ENCODE data around the gene RAP1GAP.
"Not testable (repeated sequence)": the region's sequence is repeated elsewhere in the genome, so short reads cannot be mapped to it uniquely, and the experiment has no call there.

Gene RAP1GAP

DNA sequence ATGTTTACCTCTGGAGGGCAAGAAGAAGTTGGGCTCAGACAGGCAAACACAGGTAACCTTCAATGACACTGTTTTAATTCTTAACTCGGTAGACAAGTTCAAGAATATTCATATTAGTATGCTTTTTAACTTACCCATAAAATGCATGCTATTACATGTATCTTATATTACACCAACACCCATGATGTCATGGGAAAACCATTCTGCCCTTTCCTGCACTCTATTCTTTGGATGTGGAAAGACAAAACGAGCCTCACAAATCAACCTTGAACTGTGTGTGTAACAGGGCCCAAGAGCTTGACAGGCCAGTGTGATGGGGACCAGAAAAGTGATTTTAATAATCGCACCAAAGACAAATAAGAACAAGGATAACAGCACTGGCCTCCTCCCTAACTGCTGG lies 22.6 kb upstream of the RAP1GAP start:
- no peaks in the 10 kb centered on the region for H3K9me3 Mint-ChIP-seq
- ATAC-seq (ENCODE audit: low read depth): no peak
- no peaks in the 10 kb centered on the region for H3K27me3 Mint-ChIP-seq
- DNase-seq (ENCODE audit: low spot score in 2 of 2): no peak
- H3K27ac Mint-ChIP-seq: no peak overlapping the region
- peaks cover 41% of the 10 kb centered on the region for H3K36me3 Mint-ChIP-seq
- no peak overlapping the region for H3K4me3 Mint-ChIP-seq
- H3K4me1 Mint-ChIP-seq: no peaks in the 10 kb centered on the region

DNA sequence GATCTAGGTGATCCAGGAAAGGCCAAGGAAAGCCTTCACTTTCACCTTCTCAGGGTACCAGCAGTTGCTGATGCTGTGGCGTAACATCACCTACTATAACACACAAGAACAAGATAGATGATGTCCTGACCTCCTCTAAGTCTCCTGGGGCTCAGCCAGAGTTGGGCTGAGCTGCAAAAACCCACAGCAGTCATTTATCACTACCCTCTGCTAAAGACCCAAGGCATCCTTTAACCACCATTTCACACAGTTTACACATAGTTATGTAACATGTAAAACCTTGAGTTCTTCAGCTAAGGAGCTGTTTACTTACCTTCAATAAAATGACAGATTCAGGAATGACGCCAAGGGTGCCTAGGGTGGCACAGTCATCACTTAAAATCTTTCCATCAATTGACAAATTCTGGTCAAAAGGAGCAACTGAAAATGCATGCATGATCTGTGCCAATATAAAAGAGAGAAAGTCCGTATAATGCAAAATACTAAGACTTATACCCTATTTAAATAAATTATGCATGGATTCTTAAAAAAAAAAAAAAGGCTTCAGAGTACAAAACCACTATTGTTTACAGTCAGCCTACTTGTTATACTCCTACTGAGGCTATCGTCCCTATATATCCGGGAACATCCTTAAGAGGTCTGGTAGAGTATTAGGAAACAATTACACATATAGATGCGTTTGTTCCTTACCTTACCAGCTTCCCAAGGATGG lies 20.7 kb upstream of the RAP1GAP start:
- ATAC-seq (ENCODE audit: low read depth) (no peak), DNase-seq (ENCODE audit: low spot score in 2 of 2) (no peak)
- no peaks in the 10 kb centered on the region for H3K4me1 Mint-ChIP-seq
- no peaks in the 10 kb centered on the region for H3K27me3 Mint-ChIP-seq
- no peak overlapping the region for H3K27ac Mint-ChIP-seq
- H3K4me3 Mint-ChIP-seq: no peak overlapping the region
- peaks cover 51% of the 10 kb centered on the region for H3K36me3 Mint-ChIP-seq
- no peaks in the 10 kb centered on the region for H3K9me3 Mint-ChIP-seq

- ATAC-seq (ENCODE audit: low read depth): no peak
These were observed 17.9 kb upstream of the RAP1GAP start for GRCh38 chr1:21687081-21687529.

DNA sequence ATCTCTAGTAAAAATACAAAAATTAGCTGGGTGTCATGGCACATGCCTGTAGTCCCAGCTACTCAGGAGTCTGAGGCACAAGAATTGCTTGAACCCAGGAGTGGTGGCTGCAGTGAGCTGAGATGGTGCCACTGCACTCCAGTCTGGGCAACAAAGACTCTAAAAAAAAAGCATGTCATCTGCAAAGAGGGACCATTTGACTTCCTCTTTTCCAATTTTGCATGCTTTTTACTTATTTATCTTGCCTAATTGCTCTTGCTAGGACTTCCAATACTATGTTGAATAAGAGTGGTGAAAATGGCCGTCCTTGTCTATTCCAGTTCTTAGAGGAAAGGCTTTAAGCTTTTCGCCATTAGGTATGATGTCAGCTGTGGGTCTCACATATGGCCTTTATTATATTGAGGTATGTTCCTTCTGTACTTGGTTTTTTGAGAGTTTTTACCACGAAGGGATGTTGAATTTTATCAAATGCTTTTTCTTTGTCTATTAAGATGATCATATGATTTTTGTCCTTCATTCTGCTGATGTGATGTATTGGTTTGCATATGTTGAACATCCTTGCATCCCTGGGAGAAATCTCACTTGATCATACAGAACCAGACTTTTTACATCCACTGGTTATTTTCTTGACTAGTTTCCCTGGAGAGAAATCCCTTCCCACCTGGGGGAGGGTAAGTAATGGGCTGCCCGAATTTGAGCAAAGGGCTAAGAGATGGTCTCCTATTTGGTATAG lies 17.0 kb upstream of the RAP1GAP start:
- no peak overlapping the region for H3K4me3 Mint-ChIP-seq
- no peaks in the 10 kb centered on the region for H3K4me1 Mint-ChIP-seq
- DNase-seq (ENCODE audit: low spot score in 2 of 2) (no peak), ATAC-seq (ENCODE audit: low read depth) (no peak)
- no peaks in the 10 kb centered on the region for H3K27me3 Mint-ChIP-seq
- no peak overlapping the region for H3K27ac Mint-ChIP-seq
- H3K36me3 Mint-ChIP-seq: peaks cover 47% of the 10 kb centered on the region
- H3K9me3 Mint-ChIP-seq: no peaks in the 10 kb centered on the region

More at GRCh38 chr1:21687081-21687529, 17.9 kb upstream of the RAP1GAP start:
- DNase-seq (ENCODE audit: low spot score in 2 of 2): no peak
- H3K4me1 Mint-ChIP-seq: no peaks in the 10 kb centered on the region
- H3K9me3 Mint-ChIP-seq: no peaks in the 10 kb centered on the region
- H3K27ac Mint-ChIP-seq: no peak overlapping the region
- peaks cover 47% of the 10 kb centered on the region for H3K36me3 Mint-ChIP-seq
- no peaks in the 10 kb centered on the region for H3K27me3 Mint-ChIP-seq
- H3K4me3 Mint-ChIP-seq: no peak overlapping the region

DNA sequence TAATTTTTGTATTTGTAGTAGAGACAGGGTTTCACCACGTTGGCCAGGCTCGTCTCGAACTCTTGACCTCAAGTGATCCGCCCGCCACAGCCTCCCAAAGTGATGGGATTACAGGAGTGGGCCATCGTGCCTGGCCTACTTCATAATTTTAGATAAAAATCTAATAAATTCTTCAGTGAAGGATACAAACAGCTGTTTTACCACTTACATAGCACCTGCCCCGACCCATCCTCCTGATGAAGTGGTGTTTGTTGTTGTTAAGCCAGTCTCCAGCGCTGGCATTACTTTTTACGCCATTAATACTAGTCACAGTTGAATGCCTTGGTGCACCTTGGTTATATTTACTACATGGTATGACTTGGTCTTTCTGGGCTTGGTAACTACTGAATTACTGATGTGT lies 12.3 kb upstream of the RAP1GAP start:
- no peaks in the 10 kb centered on the region for H3K27me3 Mint-ChIP-seq
- H3K9me3 Mint-ChIP-seq: no peaks in the 10 kb centered on the region
- no peak overlapping the region for H3K27ac Mint-ChIP-seq
- no peak overlapping the region for H3K4me3 Mint-ChIP-seq
- ATAC-seq (ENCODE audit: low read depth) (no peak), DNase-seq (ENCODE audit: low spot score in 2 of 2) (no peak)
- H3K4me1 Mint-ChIP-seq: no peaks in the 10 kb centered on the region
- peaks cover 33% of the 10 kb centered on the region for H3K36me3 Mint-ChIP-seq

- peaks cover 29% of the 10 kb centered on the region for H3K36me3 Mint-ChIP-seq
- ATAC-seq (ENCODE audit: low read depth) (no peak), DNase-seq (ENCODE audit: low spot score in 2 of 2) (no peak)
- no peaks in the 10 kb centered on the region for H3K27me3 Mint-ChIP-seq
- no peaks in the 10 kb centered on the region for H3K9me3 Mint-ChIP-seq
- H3K4me3 Mint-ChIP-seq: no peak overlapping the region
- no peak overlapping the region for H3K27ac Mint-ChIP-seq
- H3K4me1 Mint-ChIP-seq: no peaks in the 10 kb centered on the region
These were observed 11.8 kb upstream of the RAP1GAP start for GRCh38 chr1:21680918-21681317.

GRCh38 chr1:21680381-21680780 lies 11.2 kb upstream of the RAP1GAP start:
- H3K4me3 Mint-ChIP-seq: no peak overlapping the region
- no peak overlapping the region for H3K27ac Mint-ChIP-seq
- no peaks in the 10 kb centered on the region for H3K27me3 Mint-ChIP-seq
- peaks cover 26% of the 10 kb centered on the region for H3K36me3 Mint-ChIP-seq
- ATAC-seq (ENCODE audit: low read depth) (no peak), DNase-seq (ENCODE audit: low spot score in 2 of 2) (no peak)
- H3K9me3 Mint-ChIP-seq: no peaks in the 10 kb centered on the region
- H3K4me1 Mint-ChIP-seq: no peaks in the 10 kb centered on the region

- DNase-seq (ENCODE audit: low spot score in 2 of 2): no peak
- Mint-ChIP-seq H3K9me3 (no peaks in the 10 kb centered on the region), H3K27ac (no peak overlapping the region), H3K4me1 (no peaks in the 10 kb centered on the region), H3K4me3 (no peak overlapping the region), H3K36me3 (peaks cover 13% of the 10 kb centered on the region), H3K27me3 (no peaks in the 10 kb centered on the region)
- ATAC-seq (ENCODE audit: low read depth): no peak
These were observed 8.0 kb upstream of the RAP1GAP start for GRCh38 chr1:21677168-21677567.

- Mint-ChIP-seq H3K4me1 (no peaks in the 10 kb centered on the region), H3K4me3 (no peak overlapping the region), H3K36me3 (peaks cover 7% of the 10 kb centered on the region), H3K27ac (no peak overlapping the region), H3K9me3 (no peaks in the 10 kb centered on the region), H3K27me3 (no peaks in the 10 kb centered on the region)
- ATAC-seq (ENCODE audit: low read depth): no peak
- DNase-seq (ENCODE audit: low spot score in 2 of 2): no peak
These were observed 5.8 kb upstream of the RAP1GAP start for GRCh38 chr1:21674957-21675356.

GRCh38 chr1:21673853-21674252 lies 4.7 kb upstream of the RAP1GAP start:
- not testable (repeated sequence) for H3K9me3 Mint-ChIP-seq; H3K27ac Mint-ChIP-seq; ATAC-seq (ENCODE audit: low read depth); DNase-seq (ENCODE audit: low spot score in 2 of 2); H3K36me3 Mint-ChIP-seq; H3K27me3 Mint-ChIP-seq; H3K4me3 Mint-ChIP-seq; H3K4me1 Mint-ChIP-seq

GRCh38 chr1:21673277-21673780 lies 4.2 kb upstream of the RAP1GAP start:
- Mint-ChIP-seq H3K9me3 (no peaks in the 10 kb centered on the region), H3K4me1 (no peaks in the 10 kb centered on the region), H3K27me3 (no peaks in the 10 kb centered on the region), H3K27ac (no peak overlapping the region), H3K36me3 (peaks cover 2% of the 10 kb centered on the region), H3K4me3 (no peak overlapping the region)
- no peak for DNase-seq (ENCODE audit: low spot score in 2 of 2)
- ATAC-seq (ENCODE audit: low read depth): no peak

GRCh38 chr1:21672478-21673276 lies 3.5 kb upstream of the RAP1GAP start:
- Mint-ChIP-seq H3K9me3 (no peaks in the 10 kb centered on the region), H3K27ac (no peak overlapping the region), H3K4me1 (no peaks in the 10 kb centered on the region), H3K27me3 (peaks cover 4% of the 10 kb centered on the region), H3K36me3 (no peaks in the 10 kb centered on the region), H3K4me3 (no peak overlapping the region)
- DNase-seq (ENCODE audit: low spot score in 2 of 2): no peak
- ATAC-seq (ENCODE audit: low read depth): no peak

DNA sequence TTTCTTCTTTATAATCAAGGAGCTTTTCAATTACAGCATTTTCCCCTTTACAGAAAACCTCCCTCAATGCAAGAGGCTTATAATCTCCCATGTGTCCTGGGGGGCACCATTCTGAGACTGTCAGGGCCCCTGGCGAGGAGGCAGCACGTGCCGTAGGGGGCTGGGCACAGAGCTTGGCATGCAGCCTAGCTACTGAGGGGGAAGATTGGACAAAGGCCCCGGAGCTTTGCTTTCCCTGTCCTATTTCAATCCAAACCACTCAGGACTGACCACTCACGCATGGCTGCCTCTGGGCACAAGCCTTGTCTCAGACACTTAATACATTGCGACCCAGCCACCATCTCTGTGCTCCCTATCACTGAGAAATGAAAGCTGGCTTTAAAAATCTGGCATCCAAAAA lies 2.8 kb upstream of the RAP1GAP start:
- Mint-ChIP-seq H3K9me3 (no peaks in the 10 kb centered on the region), H3K36me3 (no peaks in the 10 kb centered on the region), H3K4me1 (no peaks in the 10 kb centered on the region), H3K4me3 (no peak overlapping the region), H3K27ac (no peak overlapping the region), H3K27me3 (peaks cover 11% of the 10 kb centered on the region)
- no peak for ATAC-seq (ENCODE audit: low read depth)
- DNase-seq (ENCODE audit: low spot score in 2 of 2): no peak
